NCI-H460 (cell line): ENCODE results near the gene ATP6AP1. TPM values are rescaled to one million over a fixed set of nuclear protein-coding genes. Genes with fewer than 3 reads are reported as not detected.

Experiments used
- DNase-seq: peaks from one replicate; pipeline ENCODE4 v3.0.0-alpha.2; 2016; ENCODE audit warnings: low read depth; ENCODE audit errors: extremely low read depth
- small RNA-seq, 2 experiments: library from RNA; depleted of rRNA; stranded (forward); fragments of <200 nt; gene quantifications; one replicate each; pipeline ENCODE3, GENCODE V24; 2014
- total RNA-seq: library from RNA; depleted of rRNA; stranded (reverse); fragments of >200 nt; shearing (Covaris generic); gene quantifications from 2 replicates; pipeline ENCODE4 v1.2.3, GENCODE V29; 2014; rRNA removed

The ATP6AP1 gene
- total RNA-seq, 1 experiment from 2014 or later = 99.0 TPM

DNA sequence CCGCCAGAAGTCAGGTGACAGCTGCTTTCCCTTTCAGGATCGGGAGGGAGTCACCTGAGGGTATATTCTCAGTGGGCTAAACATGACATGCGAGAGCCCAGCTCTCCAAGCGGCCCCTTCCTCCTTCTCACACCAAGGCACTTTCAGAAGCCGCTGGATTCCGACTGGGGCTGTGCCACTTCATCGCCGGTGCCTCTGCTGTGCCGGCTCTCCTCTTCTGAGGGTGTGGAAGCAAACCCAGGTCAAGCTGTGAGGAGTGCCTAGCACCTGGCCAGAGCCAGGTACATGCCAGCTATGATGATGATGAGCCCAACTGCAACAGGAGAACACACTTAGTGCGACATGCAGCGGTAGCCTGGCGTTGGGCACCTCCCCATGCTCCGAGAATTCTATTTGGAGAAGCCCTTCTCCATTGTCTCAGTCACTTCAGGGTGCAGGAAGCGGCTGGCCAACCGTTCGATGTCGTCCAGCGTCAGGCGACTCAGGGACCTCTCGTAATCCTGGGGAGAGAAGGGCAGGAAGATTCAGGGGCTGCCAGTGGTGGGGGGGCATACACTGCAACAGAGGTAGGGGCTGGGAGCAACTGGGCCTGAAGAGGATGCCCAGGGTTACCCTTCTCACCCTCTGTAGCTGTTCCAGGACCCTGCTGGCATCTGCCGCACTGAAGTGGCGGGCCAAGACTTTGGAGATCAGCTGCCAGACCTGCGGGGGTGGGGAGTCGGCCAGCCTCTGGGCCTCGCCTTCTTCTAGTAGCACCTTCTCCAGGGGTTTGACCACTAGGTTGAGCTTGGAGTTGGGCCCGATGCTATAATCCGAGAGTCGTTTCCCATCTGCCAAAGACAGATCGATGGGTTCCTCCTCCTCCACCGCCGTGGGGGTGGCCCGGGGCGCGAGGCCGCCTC is 56.9 kb downstream of the ATP6AP1 start:
- no peak for DNase-seq

DNA sequence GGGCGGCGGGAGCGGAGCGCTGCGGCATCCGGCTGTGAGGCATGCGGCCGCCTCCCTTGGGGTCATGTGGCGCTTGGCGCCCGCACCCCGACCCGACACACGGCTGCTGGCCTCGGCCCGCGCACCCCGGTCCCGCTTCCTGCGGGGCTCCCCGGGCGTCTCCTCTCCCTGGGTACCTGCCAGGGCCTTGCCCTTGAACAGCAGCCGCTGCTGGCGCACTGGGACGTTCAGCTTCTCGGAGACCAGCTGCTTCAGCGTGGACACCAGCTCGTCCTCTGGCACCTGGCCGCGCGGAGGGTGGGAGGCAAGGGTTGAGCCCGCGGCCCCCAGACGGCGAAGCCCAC is 57.5 kb downstream of the ATP6AP1 start:
- no peak for DNase-seq

Small RNA genes lying within 50 kb of the gene (small RNA-seq; reads per million reads assigned to genes)
- gene MIR6858 (0 reads per million in 2 experiments), gene SNORA70 (0 reads per million in 2 experiments)

Other genes with a start within 250 kb of the ATP6AP1 start
- gene OPN1MW, start 246.1 kb upstream of the ATP6AP1 start, total RNA-seq = not detected in 2 replicates
- gene OPN1MW2, start 208.9 kb upstream of the ATP6AP1 start, total RNA-seq = not detected in 2 replicates
- gene OPN1MW3, start 171.1 kb upstream of the ATP6AP1 start, total RNA-seq = not detected in 2 replicates
- gene TEX28, start 133.6 kb upstream of the ATP6AP1 start, total RNA-seq = not detected in 2 replicates
- not detected in 2 replicates for gene TKTL1, start 132.9 kb upstream of the ATP6AP1 start, total RNA-seq
- gene FLNA, start 54.0 kb upstream of the ATP6AP1 start, total RNA-seq = 901 and 1,031 TPM in 2 replicates
- gene EMD, start 49.4 kb upstream of the ATP6AP1 start, total RNA-seq = 85.8 and 98.2 TPM in 2 replicates
- gene RPL10, start 30.3 kb upstream of the ATP6AP1 start, total RNA-seq = 5,948 and 7,043 TPM in 2 replicates
- gene DNASE1L1, start 19.4 kb upstream of the ATP6AP1 start, total RNA-seq = 45.8 and 48.9 TPM in 2 replicates
- gene TAFAZZIN, start 17.1 kb upstream of the ATP6AP1 start, total RNA-seq = 43.7 and 53.6 TPM in 2 replicates
- gene GDI1, start 8.5 kb downstream of the ATP6AP1 start, total RNA-seq = 99.9 and 117 TPM in 2 replicates
- 62.2 and 67.5 TPM in 2 replicates for gene FAM50A, start 15.5 kb downstream of the ATP6AP1 start, total RNA-seq
- 6.5 and 7.1 TPM in 2 replicates for gene PLXNA3, start 29.6 kb downstream of the ATP6AP1 start, total RNA-seq
- gene LAGE3, start 50.6 kb downstream of the ATP6AP1 start, total RNA-seq = 35.4 and 45.5 TPM in 2 replicates
- 93.2 and 97.7 TPM in 2 replicates for gene UBL4A, start 57.9 kb downstream of the ATP6AP1 start, total RNA-seq
- gene SLC10A3, start 62.0 kb downstream of the ATP6AP1 start, total RNA-seq = 27.9 and 34.8 TPM in 2 replicates
- gene FAM3A, start 87.6 kb downstream of the ATP6AP1 start, total RNA-seq = 42.1 and 44.3 TPM in 2 replicates
- gene G6PD, start 118.2 kb downstream of the ATP6AP1 start, total RNA-seq = 369 and 378 TPM in 2 replicates
- 33.2 and 37.9 TPM in 2 replicates for gene IKBKG, start 118.9 kb downstream of the ATP6AP1 start, total RNA-seq
- gene CTAG1A, start 156.5 kb downstream of the ATP6AP1 start, total RNA-seq = not detected in 2 replicates
- not detected in 2 replicates for gene CTAG1B, start 190.6 kb downstream of the ATP6AP1 start, total RNA-seq
- gene CTAG2, start 224.9 kb downstream of the ATP6AP1 start, total RNA-seq = not detected in 2 replicates